AG09309 (cell line): ENCODE results near the gene AKR7A2.
"Not testable (repeated sequence)": the region's sequence is repeated elsewhere in the genome, so short reads cannot be mapped to it uniquely, and the experiment has no call there.

Experiments used
- DNase-seq: peaks from one replicate; pipeline ENCODE4 v3.0.0-alpha.2; 2010; ENCODE audit warnings: low read depth
- H3K4me3 ChIP-seq: 2 replicates; pipeline ENCODE4 v1.5.1; 2011; ENCODE audit warnings: mild to moderate bottlenecking, low read depth, low read length, moderate library complexity; ENCODE audit not compliant: control insufficient read depth
- CTCF ChIP-seq: IDR thresholded peaks from 2 replicates; pipeline ENCODE4 v1.5.1; 2011; ENCODE audit warnings: mild to moderate bottlenecking, low read depth, low read length, inconsistent platforms; ENCODE audit not compliant: insufficient read depth, control insufficient read depth; ENCODE audit errors: missing control alignments

The AKR7A2 gene

GRCh38 chr1:19294638-19295037 is 17.3 kb downstream of the AKR7A2 start:
- no peak overlapping the region for H3K4me3 ChIP-seq
- no peak for TF ChIP-seq CTCF
- DNase-seq = no peak

- DNase-seq = no peak
- no peak overlapping the region for H3K4me3 ChIP-seq
- no peak for TF ChIP-seq CTCF
Observed at GRCh38 chr1:19289244-19289643, 22.7 kb downstream of the AKR7A2 start.

- DNase-seq = not testable (repeated sequence)
- H3K4me3 ChIP-seq = peak within 1 kb of the TSS; percentile 33
Observed at GRCh38 chr1:19288324-19289241, 23.4 kb downstream of the AKR7A2 start, which contains the start of gene AKR7A3. AKR7A3 (minus strand) TSS chr1:19288770; CDS start chr1:19288709, 61 bp downstream.

GRCh38 chr1:19287436-19288185 is 24.3 kb downstream of the AKR7A2 start:
- no peak for TF ChIP-seq CTCF

GRCh38 chr1:19285807-19286206 is 26.1 kb downstream of the AKR7A2 start:
- not testable (repeated sequence) for DNase-seq, H3K4me3 ChIP-seq

More at GRCh38 chr1:19287436-19288185, 24.3 kb downstream of the AKR7A2 start:
- DNase-seq = no peak
- H3K4me3 ChIP-seq = no peak overlapping the region

- not testable (repeated sequence) for H3K4me3 ChIP-seq, DNase-seq
Observed at GRCh38 chr1:19285366-19285765, 26.6 kb downstream of the AKR7A2 start.

GRCh38 chr1:19284881-19285280 is 27.1 kb downstream of the AKR7A2 start:
- DNase-seq = no peak
- no peak for TF ChIP-seq CTCF
- H3K4me3 ChIP-seq = no peak overlapping the region

- TF ChIP-seq CTCF = no peak
- no peak overlapping the region for H3K4me3 ChIP-seq
- DNase-seq = no peak
Observed at GRCh38 chr1:19283891-19284290, 28.1 kb downstream of the AKR7A2 start.
